ENCODE data around the gene CCNG1. TPM values are rescaled to one million over a fixed set of nuclear protein-coding genes. Genes with fewer than 3 reads are reported as not detected.

The CCNG1 gene
- total RNA-seq, 1 experiment from 2014 or later = 130 TPM

DNA sequence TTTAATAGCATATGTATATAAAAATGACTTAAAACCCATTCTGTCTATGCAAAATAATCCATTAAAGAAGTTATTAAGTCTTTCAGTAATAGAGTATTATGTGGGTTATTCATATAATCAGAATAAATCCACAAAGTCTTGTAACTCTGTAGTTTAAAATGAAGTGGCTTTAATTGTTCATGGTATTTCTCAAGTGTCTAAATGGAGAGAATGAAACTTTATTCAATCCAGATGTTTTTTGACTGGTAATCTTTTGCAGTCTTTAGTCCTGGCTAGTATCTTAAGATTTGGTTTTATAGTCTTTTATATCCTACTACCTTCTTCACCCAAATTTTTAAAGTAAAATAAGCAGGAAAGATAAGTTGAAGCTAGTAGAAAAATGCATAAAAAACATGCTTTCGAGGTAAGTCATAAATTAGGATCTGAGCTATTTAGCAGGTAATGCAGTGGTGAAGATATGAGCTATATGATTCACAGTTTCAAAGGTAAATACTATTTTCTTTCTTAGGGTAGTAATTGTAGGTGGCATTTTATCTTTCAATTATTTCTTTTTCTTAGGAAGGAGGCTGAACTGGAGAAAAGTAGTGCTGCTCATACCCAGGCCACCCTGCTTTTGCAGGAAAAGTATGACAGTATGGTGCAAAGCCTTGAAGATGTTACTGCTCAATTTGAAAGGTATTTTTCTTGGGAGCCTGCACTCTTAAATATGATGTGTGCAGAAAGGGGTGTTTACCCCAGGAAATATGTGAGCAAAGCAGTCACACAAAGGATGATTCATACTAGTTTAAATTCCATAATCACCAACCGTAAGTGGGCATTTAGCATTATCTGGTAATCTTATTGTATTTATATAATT is 41.0 kb downstream of the CCNG1 start:
- ChIA-PET CTCF (no interaction called here), POLR2A (ENCODE audit: low non-redundant PET) (no interaction called here)
- no peak overlapping the region for H3K27ac ChIP-seq (ENCODE audit: low read depth, low read length, poor library complexity, severe bottlenecking)
- DNase-seq (ENCODE audit: low spot score) = no peak
- no peaks in the 10 kb centered on the region for H3K9me3 ChIP-seq (ENCODE audit: low read depth, low read length, poor library complexity, severe bottlenecking)
- TF ChIP-seq, protein P1, sequence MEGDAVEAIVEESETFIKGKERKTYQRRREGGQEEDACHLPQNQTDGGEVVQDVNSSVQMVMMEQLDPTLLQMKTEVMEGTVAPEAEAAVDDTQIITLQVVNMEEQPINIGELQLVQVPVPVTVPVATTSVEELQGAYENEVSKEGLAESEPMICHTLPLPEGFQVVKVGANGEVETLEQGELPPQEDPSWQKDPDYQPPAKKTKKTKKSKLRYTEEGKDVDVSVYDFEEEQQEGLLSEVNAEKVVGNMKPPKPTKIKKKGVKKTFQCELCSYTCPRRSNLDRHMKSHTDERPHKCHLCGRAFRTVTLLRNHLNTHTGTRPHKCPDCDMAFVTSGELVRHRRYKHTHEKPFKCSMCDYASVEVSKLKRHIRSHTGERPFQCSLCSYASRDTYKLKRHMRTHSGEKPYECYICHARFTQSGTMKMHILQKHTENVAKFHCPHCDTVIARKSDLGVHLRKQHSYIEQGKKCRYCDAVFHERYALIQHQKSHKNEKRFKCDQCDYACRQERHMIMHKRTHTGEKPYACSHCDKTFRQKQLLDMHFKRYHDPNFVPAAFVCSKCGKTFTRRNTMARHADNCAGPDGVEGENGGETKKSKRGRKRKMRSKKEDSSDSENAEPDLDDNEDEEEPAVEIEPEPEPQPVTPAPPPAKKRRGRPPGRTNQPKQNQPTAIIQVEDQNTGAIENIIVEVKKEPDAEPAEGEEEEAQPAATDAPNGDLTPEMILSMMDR (conservative IDR thresholded peaks at IDR 0.05; ENCODE audit: low read depth, low read length) = no peak
- TF ChIP-seq EZH2 (IDR thresholded peaks at IDR 0.05; ENCODE audit: borderline replicate concordance, low read depth, low read length, poor library complexity, severe bottlenecking) = no peak
- H3K27me3 ChIP-seq (replicated peaks; ENCODE audit: insufficient read depth, low read depth, low read length, poor library complexity) = no peaks in the 10 kb centered on the region
- intact Hi-C loops (cut with micrococcal nuclease; ENCODE audit: unreplicated experiment) = no loop called here
- H3K36me3 ChIP-seq (ENCODE audit: insufficient read depth, low read length, poor library complexity, severe bottlenecking) = peaks cover 72% of the 10 kb centered on the region
- H3K4me1 ChIP-seq (ENCODE audit: insufficient read depth, low read length, poor library complexity, severe bottlenecking) = no peaks in the 10 kb centered on the region
- no TSS peak for BruUV-seq (replicated peaks)
- no peak overlapping the region for H3K4me3 ChIP-seq (ENCODE audit: low read depth, low read length, poor library complexity, severe bottlenecking)

DNA sequence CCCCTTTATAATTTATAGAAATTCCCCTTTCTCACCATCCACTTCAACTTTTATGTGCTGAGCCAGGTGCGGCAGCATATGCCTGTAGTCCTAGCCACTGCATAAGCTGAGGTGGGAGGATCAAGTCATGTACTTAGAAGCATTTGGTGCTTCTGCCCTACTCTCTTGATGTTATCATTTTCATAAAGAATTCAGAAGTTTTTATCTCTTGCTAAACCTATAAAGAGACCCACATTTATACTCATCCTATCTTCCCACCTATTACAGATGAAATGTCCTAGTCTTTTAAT is 41.5 kb downstream of the CCNG1 start:
- Histone ChIP-seq H3K4me1 (ENCODE audit: insufficient read depth, low read length, poor library complexity, severe bottlenecking) (no peaks in the 10 kb centered on the region), H3K9me3 (ENCODE audit: low read depth, low read length, poor library complexity, severe bottlenecking) (no peaks in the 10 kb centered on the region), H3K27ac (ENCODE audit: low read depth, low read length, poor library complexity, severe bottlenecking) (no peak overlapping the region), H3K27me3 (replicated peaks; ENCODE audit: insufficient read depth, low read depth, low read length, poor library complexity) (no peaks in the 10 kb centered on the region), H3K36me3 (ENCODE audit: insufficient read depth, low read length, poor library complexity, severe bottlenecking) (peaks cover 73% of the 10 kb centered on the region), H3K4me3 (ENCODE audit: low read depth, low read length, poor library complexity, severe bottlenecking) (no peak overlapping the region)
- POLR2A ChIA-PET (ENCODE audit: low non-redundant PET) = no interaction called here
- DNase-seq (ENCODE audit: low spot score) = no peak
- intact Hi-C loops (cut with micrococcal nuclease; ENCODE audit: unreplicated experiment) = no loop called here
- no TSS peak for BruUV-seq (replicated peaks)
- TF ChIP-seq, protein P1 (conservative IDR thresholded peaks at IDR 0.05; ENCODE audit: low read depth, low read length) = no peak
- TF ChIP-seq EZH2 (IDR thresholded peaks at IDR 0.05; ENCODE audit: borderline replicate concordance, low read depth, low read length, poor library complexity, severe bottlenecking) = no peak
- CTCF ChIA-PET = no interaction called here

GRCh38 chr5:163489055-163489744 is 51.8 kb downstream of the CCNG1 start:
- TF ChIP-seq EZH2 (IDR thresholded peaks at IDR 0.05; ENCODE audit: borderline replicate concordance, low read depth, low read length, poor library complexity, severe bottlenecking) = no peak
- TF ChIP-seq, protein P1 (conservative IDR thresholded peaks at IDR 0.05; ENCODE audit: low read depth, low read length) = peak; percentile 40; the same call in 1 of the 2 replicates
- no TSS peak for BruUV-seq (replicated peaks)
- no peaks in the 10 kb centered on the region for H3K27me3 ChIP-seq (replicated peaks; ENCODE audit: insufficient read depth, low read depth, low read length, poor library complexity)
- H3K27ac ChIP-seq (ENCODE audit: low read depth, low read length, poor library complexity, severe bottlenecking) = no peak overlapping the region
- intact Hi-C loops (cut with micrococcal nuclease; ENCODE audit: unreplicated experiment) = no loop called here
- no peak overlapping the region for H3K4me3 ChIP-seq (ENCODE audit: low read depth, low read length, poor library complexity, severe bottlenecking)
- H3K4me1 ChIP-seq (ENCODE audit: insufficient read depth, low read length, poor library complexity, severe bottlenecking) = no peaks in the 10 kb centered on the region
- DNase-seq (ENCODE audit: low spot score) = peak; percentile 45
- peaks cover 43% of the 10 kb centered on the region for H3K36me3 ChIP-seq (ENCODE audit: insufficient read depth, low read length, poor library complexity, severe bottlenecking)
- CTCF ChIA-PET = no interaction called here
- POLR2A ChIA-PET (ENCODE audit: low non-redundant PET) = no interaction called here
- H3K9me3 ChIP-seq (ENCODE audit: low read depth, low read length, poor library complexity, severe bottlenecking) = no peaks in the 10 kb centered on the region
